ENCODE results near the gene SERTAD2.

Gene SERTAD2

GRCh38 chr2:64581777-64582539, 71.8 kb downstream of the SERTAD2 start:
- no peak for DNase-seq (ENCODE audit: low read depth)
